ENCODE measurements around the gene TEX261. TPM values are rescaled to one million over a fixed set of nuclear protein-coding genes. Genes with fewer than 3 reads are reported as not detected.

The TEX261 gene
- total and polyA plus RNA-seq, 2 of the 8 experiments (the other 6 are each of a cell fraction or from before 2014, with no cell fraction given): 25.2 to 30.1 TPM

GRCh38 chr2:71004857-71005256 is 10.2 kb upstream of the TEX261 start:
- CTCF ChIA-PET (ENCODE audit: partially characterized antibody): interaction anchor here (0.6 to 1.0 kb wide), 3 partner anchors 20 to 65 kb away, joined by 3 read pairs; no protein-coding TSS in a partner anchor
- POLR2A ChIA-PET (ENCODE audit: partially characterized antibody): no interaction called here
- no peak overlapping the region for H3K18ac ChIP-seq (ENCODE audit: extremely low read depth, low read length)
- TF ChIP-seq TEAD4 (IDR thresholded peaks at IDR 0.05; ENCODE audit: low read depth, low read length): no peak
- no peak for TF ChIP-seq CBX5 (IDR thresholded peaks at IDR 0.05; ENCODE audit: low read depth, low read length)
- no peak for TF ChIP-seq RBBP5 (IDR thresholded peaks at IDR 0.05; ENCODE audit: borderline replicate concordance, low read depth, low read length)
- no peak for TF ChIP-seq POU5F1 (IDR thresholded peaks at IDR 0.05; ENCODE audit: low read depth, low read length)
- no peak for TF ChIP-seq POLR2AphosphoS5 (IDR thresholded peaks at IDR 0.05; ENCODE audit: low read depth, low read length)
- no peak for TF ChIP-seq HDAC2 (IDR thresholded peaks at IDR 0.05; ENCODE audit: borderline replicate concordance in 1 of 2, low read depth in 2 of 2, low read length in 2 of 2)
- TF ChIP-seq CTCF (IDR thresholded peaks at IDR 0.05; ENCODE audit: control extremely low read depth in 1 of 3, insufficient read depth in 1 of 3, low read depth in 1 of 3, low read length in 3 of 3): no peak
- no peak for TF ChIP-seq SP2 (IDR thresholded peaks at IDR 0.05; ENCODE audit: low read length)
- no peak for TF ChIP-seq MAX (IDR thresholded peaks at IDR 0.05)
- TF ChIP-seq SIX5 (IDR thresholded peaks at IDR 0.05; ENCODE audit: low read depth, low read length): no peak
- TF ChIP-seq CTBP2 (IDR thresholded peaks at IDR 0.05; ENCODE audit: borderline replicate concordance, insufficient read depth, insufficient read length, low read length): no peak

More at GRCh38 chr2:71004857-71005256, 10.2 kb upstream of the TEX261 start:
- Histone ChIP-seq H3K4me1 (replicated peaks in 1 of 4; ENCODE audit: control insufficient read depth in 3 of 4, insufficient read depth in 4 of 4, low read length in 3 of 4) (peaks cover 3 to 11% (median 7%) of the 10 kb centered on the region in 4 experiments; a peak in 5 of 7 replicates), H3K4ac (replicated peaks; ENCODE audit: insufficient read length, low read depth, low read length) (no peak overlapping the region), H4K20me1 (replicated peaks in 1 of 2; ENCODE audit: control insufficient read depth in 1 of 2, insufficient read depth in 2 of 2, low read length in 2 of 2) (no peaks in the 10 kb centered on the region), H2BK5ac (ENCODE audit: low read depth, low read length) (no peak overlapping the region), H4K8ac (ENCODE audit: extremely low read depth, insufficient read depth, low read length) (no peak overlapping the region), H3K79me1 (ENCODE audit: low read depth, low read length) (no peaks in the 10 kb centered on the region), H3K27ac (ENCODE audit: low read depth, low read length) (no peak overlapping the region), H3K79me2 (ENCODE audit: control insufficient read depth in 1 of 2, insufficient read depth in 2 of 2, low read length in 2 of 2) (no peaks in the 10 kb centered on the region), H2BK15ac (ENCODE audit: low read length) (no peak overlapping the region), H3K23ac (ENCODE audit: insufficient read length) (no peak overlapping the region), H3K4me3 (ENCODE audit: extremely low read depth in 1 of 4, insufficient read depth in 2 of 4, low read depth in 3 of 4, low read length in 4 of 4) (no peak overlapping the region), H3K9me3 (ENCODE audit: insufficient read depth in 2 of 2, low read depth in 1 of 2, low read length in 1 of 2) (no peaks in the 10 kb centered on the region), H3K4me2 (ENCODE audit: insufficient read depth in 1 of 2, low read depth in 2 of 2, low read length in 2 of 2) (no peak overlapping the region), H2BK120ac (replicated peaks; ENCODE audit: low read depth, low read length) (no peak overlapping the region), H2BK12ac (ENCODE audit: low read depth, low read length) (no peak overlapping the region), H3K9ac (replicated peaks in 1 of 4; ENCODE audit: extremely low read depth in 1 of 4, low read depth in 3 of 4, low read length in 3 of 4) (no peak overlapping the region), H4K91ac (replicated peaks; ENCODE audit: insufficient read length, low read length) (no peak overlapping the region), H3K27me3 (replicated peaks in 1 of 4; ENCODE audit: control insufficient read depth in 3 of 4, extremely low read depth in 1 of 4, insufficient read depth in 3 of 4, low read length in 3 of 4) (no peaks in the 10 kb centered on the region; a peak in 3 of 7 replicates), H3K56ac (replicated peaks; ENCODE audit: insufficient read length, low read depth, low read length) (no peak overlapping the region), H4K5ac (ENCODE audit: insufficient read length, low read depth, low read length) (no peak overlapping the region), H2AK5ac (ENCODE audit: low read depth, low read length) (no peak overlapping the region), H3K36me3 (ENCODE audit: control insufficient read depth in 2 of 4, insufficient read depth in 4 of 4, low read length in 3 of 4) (no peaks in the 10 kb centered on the region), H3K23me2 (ENCODE audit: low read depth, low read length) (no peaks in the 10 kb centered on the region; the same call in 1 of the 2 replicates), H2BK20ac (ENCODE audit: low read length) (no peak overlapping the region), H3K14ac (ENCODE audit: insufficient read length) (no peak overlapping the region), H2AFZ (ENCODE audit: low read length) (no peak overlapping the region)
- DNase-seq (ENCODE audit: low read depth in 1 of 2, low spot score in 2 of 2) (no peak), FAIRE-seq (no peak)
- WGBS, 2 experiments (ENCODE audit: extremely low coverage in 1 of 2, insufficient coverage in 1 of 2, insufficient read length in 1 of 2, insufficient replicate concordance in 2 of 2, low coverage in 1 of 2, low lambda C conversion rate in 2 of 2, missing lambda C conversion rate in 1 of 2): 82% methylated on average over 6 of the region's 6 CpGs; no CpG with 5 or more reads in 1 of the 2 experiments

Measured in H1 (cell line).